HG03442 (cell line): ENCODE data around the gene PFAS.
"Not testable (repeated sequence)": the region's sequence is repeated elsewhere in the genome, so short reads cannot be mapped to it uniquely, and the experiment has no call there.

Source experiments
- ATAC-seq: cut with Tn5 transposase; IDR thresholded peaks from one replicate; pipeline ENCODE4 v1.9.1; 2021; ENCODE audit warnings: mild to moderate bottlenecking, moderate library complexity; ENCODE audit not compliant: unreplicated experiment

Gene PFAS

DNA sequence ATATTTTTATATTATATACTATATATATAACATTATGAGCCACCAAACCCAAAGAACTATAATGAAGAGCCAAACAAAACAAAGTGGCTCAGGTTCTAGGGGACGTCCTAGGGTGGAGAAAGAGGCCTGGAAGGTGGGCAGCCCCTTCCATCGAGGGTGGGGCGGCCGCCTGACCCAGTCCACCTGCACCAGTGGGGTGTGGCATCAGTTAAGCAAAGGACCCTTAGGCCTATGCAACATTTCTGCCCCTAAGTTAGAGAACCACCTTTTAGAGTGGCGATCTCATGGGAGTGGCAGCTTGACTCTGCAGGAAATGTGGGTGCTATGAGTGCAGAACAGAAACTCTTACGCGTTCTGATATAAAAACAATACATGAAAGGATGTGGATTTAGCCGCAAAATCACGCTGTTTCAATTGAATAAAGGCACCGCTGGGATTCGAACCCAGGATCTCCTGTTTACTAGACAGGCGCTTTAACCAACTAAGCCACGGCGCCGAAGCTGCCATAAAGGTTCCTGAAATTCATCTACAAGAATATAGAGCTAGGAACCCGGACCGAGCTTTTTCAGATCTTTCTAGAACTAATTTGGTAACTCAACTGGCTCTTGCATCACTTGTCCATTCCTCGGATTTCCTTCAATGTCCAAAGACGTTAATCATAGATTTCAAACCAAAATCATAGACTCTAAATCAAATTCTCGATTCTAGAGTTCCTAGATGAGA lies 23.1 kb upstream of the PFAS start:
- ATAC-seq = no peak

- ATAC-seq = no peak
Observed at GRCh38 chr17:8226536-8227237, 22.4 kb upstream of the PFAS start.

DNA sequence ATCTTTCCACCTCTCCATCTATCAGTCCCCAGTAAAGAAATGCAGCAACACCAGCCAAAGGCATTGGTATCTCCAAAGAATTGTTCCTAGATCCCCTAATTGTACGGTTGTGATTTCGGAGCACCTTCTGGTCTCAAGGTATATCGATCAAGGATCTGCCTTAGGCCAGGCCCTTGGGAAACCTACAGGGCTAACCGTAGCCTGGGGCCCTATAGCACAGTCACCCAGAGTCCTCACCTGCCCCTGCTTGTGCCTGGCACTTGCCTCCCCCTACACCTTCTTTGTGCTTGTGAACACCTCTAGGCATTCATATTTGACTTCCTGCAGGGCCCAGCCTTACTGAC lies 21.9 kb upstream of the PFAS start:
- ATAC-seq = no peak

GRCh38 chr17:8231701-8232100 lies 17.4 kb upstream of the PFAS start:
- ATAC-seq = no peak

GRCh38 chr17:8234361-8235270 lies 14.5 kb upstream of the PFAS start:
- ATAC-seq = no peak

DNA sequence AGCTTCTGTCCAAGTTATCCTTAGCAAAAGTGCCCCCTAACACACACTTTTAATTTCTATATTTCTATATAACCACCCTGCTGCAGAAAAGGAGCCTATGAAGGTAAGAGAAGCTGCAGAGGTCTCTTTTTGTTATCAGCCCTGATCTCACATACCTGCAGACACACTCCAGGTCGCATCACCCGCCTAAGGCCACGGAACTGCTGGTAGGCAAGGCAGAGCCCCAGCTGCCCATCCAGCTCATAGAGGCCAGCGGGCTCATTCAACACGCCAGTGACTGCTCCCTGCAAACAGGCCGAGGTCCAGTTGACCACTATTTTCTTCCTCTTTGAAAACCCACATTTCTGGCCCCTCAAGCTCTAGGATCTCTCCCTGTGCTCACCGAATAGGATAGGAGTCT lies 13.4 kb upstream of the PFAS start:
- ATAC-seq = no peak

DNA sequence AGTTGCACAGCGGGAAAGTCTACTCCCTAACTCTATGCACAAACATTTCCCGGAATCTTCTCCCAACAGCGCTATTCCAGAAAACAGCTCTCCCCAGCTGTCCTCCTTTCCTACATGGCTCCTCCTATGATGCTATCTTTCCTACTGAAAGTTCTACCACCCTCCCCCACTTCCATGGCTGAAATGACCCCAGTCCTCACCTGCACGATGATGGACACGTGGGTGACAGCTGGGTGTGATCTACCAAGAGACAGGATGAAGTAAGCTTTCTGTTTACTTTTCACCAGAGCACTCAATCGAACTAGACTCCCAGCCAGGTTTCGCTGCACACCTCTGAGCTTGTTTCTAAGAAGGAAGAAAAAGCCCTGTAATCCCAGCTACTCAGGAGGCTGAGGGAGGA lies 11.9 kb upstream of the PFAS start:
- no peak for ATAC-seq

GRCh38 chr17:8237886-8238285 lies 11.2 kb upstream of the PFAS start:
- no peak for ATAC-seq

DNA sequence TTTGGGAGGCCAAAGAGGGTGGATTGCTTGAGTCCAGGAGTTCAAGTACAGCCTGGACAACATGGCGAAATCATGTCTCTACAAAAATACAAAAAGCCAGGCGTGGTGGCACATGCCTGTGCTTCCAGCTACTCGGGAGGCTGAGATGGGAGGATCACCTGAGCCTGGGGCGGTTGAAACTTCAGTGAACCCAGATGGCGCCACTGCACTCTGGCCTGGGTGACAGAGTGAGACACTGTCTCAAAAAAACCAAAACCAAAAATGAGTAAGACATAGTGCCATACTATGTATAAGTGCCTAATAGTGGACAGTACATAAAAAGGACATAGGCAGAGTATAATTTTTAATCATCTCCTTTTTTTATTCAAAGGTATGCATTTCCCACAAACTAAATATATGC lies 5.3 kb upstream of the PFAS start:
- no peak for ATAC-seq

- ATAC-seq = no peak
Observed at GRCh38 chr17:8244768-8245167, 4.3 kb upstream of the PFAS start.

- no peak for ATAC-seq
Observed at GRCh38 chr17:8249621-8250500, 772 bp downstream of the PFAS start.

- not testable (repeated sequence) for ATAC-seq
Observed at GRCh38 chr17:8251411-8251810, 2.3 kb downstream of the PFAS start.

- ATAC-seq = no peak
Observed at GRCh38 chr17:8253801-8254200, 4.7 kb downstream of the PFAS start.

- ATAC-seq = no peak
Observed at GRCh38 chr17:8254881-8255280, 5.8 kb downstream of the PFAS start.

- no peak for ATAC-seq
Observed at GRCh38 chr17:8255499-8255898, 6.4 kb downstream of the PFAS start.

DNA sequence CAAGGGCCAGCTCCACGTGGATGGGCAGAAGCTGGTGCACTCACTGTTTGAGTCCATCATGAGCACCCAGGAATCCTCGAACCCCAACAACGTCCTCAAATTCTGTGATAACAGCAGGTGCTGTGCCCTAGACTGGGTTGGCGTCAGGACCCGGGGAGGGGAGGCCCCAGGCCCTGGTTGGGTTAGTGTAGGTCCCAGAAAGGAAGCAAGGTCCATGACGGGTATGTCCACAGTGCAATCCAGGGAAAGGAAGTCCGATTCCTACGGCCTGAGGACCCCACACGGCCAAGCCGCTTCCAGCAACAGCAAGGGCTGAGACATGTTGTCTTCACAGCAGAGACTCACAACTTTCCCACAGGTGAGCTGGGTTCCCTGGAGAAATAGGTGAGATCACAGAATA lies 7.2 kb downstream of the PFAS start:
- no peak for ATAC-seq

DNA sequence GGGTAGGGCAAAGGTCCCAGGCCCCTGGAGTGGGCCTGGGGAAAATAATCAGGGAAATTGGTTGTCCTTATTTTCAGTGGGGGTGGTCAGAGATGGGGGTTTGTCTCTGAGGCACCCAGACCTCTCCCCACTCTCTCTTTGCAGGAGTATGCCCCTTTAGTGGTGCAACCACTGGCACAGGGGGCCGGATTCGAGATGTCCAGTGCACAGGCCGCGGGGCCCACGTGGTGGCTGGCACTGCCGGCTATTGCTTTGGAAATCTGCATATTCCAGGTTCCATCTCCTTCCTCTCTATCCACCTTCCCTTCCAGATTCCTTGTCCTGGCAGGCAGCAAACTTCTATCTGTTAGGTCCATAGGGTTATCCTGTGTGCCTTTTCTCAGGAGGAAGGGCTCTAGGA lies 7.6 kb downstream of the PFAS start:
- ATAC-seq = no peak

GRCh38 chr17:8257801-8258200 lies 8.7 kb downstream of the PFAS start:
- ATAC-seq = no peak

- no peak for ATAC-seq
Observed at GRCh38 chr17:8264320-8264719, 15.2 kb downstream of the PFAS start.

DNA sequence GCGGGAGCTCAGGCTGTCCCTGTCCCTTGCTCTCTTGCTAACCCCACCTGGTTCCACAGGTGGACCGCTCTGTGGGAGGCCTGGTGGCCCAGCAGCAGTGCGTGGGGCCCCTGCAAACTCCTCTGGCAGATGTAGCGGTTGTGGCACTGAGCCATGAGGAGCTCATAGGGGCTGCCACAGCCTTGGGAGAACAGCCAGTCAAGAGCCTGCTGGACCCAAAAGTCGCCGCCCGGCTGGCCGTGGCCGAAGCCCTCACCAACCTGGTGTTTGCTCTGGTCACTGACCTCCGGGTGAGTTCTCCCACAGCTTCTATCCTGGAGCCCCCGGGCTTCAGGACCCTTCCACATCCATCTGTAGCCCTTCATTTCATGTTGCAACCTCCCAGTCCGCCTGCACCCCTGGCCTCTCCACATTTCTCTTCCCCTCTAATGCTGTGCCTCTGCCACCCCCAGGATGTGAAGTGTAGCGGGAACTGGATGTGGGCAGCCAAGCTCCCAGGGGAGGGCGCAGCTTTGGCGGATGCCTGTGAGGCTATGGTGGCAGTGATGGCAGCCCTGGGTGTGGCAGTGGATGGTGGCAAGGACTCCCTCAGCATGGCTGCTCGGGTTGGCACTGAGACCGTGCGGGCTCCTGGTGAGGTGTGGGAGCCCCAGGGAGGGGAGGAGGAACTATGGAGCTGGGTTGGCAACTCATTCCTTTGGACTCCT lies 15.9 kb downstream of the PFAS start:
- ATAC-seq = no peak
